Left ventricle myocardium inferior (tissue), 1 donor: ENCODE results near the gene FKRP. TPM values are rescaled to one million over a fixed set of nuclear protein-coding genes. Genes with fewer than 3 reads are reported as not detected.

Source experiments
- DNase-seq: peaks from one replicate; pipeline ENCODE4 v3.0.0-alpha.2; 2020
- H3K27ac ChIP-seq: fragments of 200-600 bp; replicated peaks from 2 replicates; pipeline ENCODE4 v1.8.0; 2021
- H3K27me3 ChIP-seq: fragments of 200-600 bp; 2 replicates; pipeline ENCODE4 v1.8.0; 2021; ENCODE audit warnings: low read depth
- H3K36me3 ChIP-seq: fragments of 200-600 bp; 2 replicates; pipeline ENCODE4 v1.8.0; 2021
- H3K4me1 ChIP-seq: fragments of 200-600 bp; 2 replicates; pipeline ENCODE4 v1.8.0; 2021
- H3K4me3 ChIP-seq: fragments of 200-600 bp; 2 replicates; pipeline ENCODE4 v1.8.0; 2021; ENCODE audit warnings: mild to moderate bottlenecking, moderate library complexity
- H3K9me3 ChIP-seq: fragments of 200-600 bp; replicated peaks from 2 replicates; pipeline ENCODE4 v1.8.0; 2021
- CTCF ChIP-seq: fragments of 200-600 bp; IDR thresholded peaks from 2 replicates; pipeline ENCODE4 v1.8.0; 2021; ENCODE audit warnings: antibody characterized with exemption, mild to moderate bottlenecking, borderline replicate concordance
- intact Hi-C: fragments of 100-400 bp; cut with micrococcal nuclease; formaldehyde crosslinking; loops from one replicate; pipeline ENCODE4 v1.11.0; 2022
- total RNA-seq: library from RNA; stranded (reverse); fragmentation: NEBNext Ultra II Directional; extraction: Animal tissue kit (Norgen Biotek cat#: 25700); gene quantifications from one replicate; pipeline ENCODE4 v1.2.1, GENCODE V29; 2021
- donor health status: DM: no; HTN: yes; CAD: no; lungs with severe emphysema.

Gene FKRP
- total RNA-seq, 1 donor from 2014 or later, result 15.6 TPM

DNA sequence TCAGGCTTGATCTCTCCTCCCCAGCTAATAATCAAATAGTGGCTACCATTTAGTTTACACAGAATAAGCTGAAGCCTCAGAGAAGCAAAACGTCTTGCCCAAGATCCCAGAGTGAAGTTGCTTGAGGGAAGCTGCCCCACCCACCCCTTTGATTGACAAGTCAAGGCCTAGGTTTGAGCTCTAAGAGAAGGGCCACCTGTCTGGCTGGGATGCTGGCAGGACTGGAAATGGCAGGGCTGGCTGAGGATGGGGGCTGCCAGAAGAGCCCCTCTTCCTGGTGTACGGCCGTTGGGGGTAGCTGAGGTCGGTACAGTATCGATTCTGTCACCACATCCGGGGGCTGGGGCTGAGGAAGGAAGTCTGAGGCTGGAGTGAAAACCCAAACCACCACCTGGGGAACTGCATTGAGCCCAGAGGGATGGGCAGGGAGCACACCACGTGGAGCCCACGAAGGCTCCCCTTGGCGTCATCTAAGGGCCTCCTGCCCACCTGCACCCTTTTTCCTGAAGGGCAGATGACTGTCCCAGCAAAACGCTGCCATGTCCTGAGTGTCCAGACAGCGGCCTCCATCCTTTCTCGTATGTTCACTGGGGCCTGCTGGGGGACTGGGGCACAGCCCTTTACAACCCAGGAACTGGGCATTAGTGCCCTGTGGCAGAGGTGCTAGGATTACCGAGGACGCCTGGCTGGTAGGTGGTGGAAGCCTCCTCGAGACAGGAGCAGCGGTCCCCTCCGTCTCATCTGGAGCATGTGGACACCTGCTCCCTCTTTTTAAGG lies 27.5 kb upstream of the FKRP start:
- H3K27ac ChIP-seq, result peak overlapping the region; percentile 90
- no peak for DNase-seq
- H3K4me3 ChIP-seq, result peak overlapping the region; percentile 87
- H3K9me3 ChIP-seq, result no peaks in the 10 kb centered on the region
- intact Hi-C loops, result no loop called here
- no peak for TF ChIP-seq CTCF
- H3K36me3 ChIP-seq, result peaks cover 40% of the 10 kb centered on the region
- H3K4me1 ChIP-seq, result peaks cover 55% of the 10 kb centered on the region
- no peaks in the 10 kb centered on the region for H3K27me3 ChIP-seq

DNA sequence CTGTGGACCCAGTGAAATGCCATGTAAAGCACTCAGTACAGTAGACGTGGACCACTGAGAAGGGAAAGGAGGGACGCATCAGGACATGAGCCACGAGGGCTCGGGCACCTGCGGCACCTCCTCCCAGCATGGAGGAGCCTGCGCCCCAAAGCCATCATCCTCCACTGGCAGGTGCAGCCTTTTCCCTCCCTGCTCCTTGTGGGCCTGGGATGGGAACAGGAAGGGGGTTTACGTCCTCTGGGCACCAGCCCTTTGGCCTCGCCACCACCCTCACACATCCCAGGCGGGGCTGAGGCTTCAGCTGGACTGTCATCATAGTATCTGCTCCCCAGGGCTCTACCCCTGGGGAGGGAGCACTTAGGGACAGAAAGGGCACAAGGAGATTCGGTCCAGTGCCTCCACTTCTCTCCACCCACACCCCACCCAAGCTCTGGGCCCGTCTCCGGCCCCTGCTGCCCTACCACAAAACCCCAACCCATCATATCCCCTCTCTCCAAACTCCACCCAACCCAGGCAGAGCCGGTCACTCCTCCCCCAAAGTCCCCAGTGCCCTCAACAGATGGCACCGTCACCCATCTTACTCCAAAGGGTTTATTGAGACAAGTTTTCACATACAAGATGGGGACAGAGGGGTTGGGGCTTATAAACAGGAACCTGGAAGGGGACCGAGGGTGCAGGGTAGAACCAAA lies 26.8 kb upstream of the FKRP start:
- H3K36me3 ChIP-seq, result peaks cover 45% of the 10 kb centered on the region
- H3K4me3 ChIP-seq, result no peak overlapping the region
- intact Hi-C loops, result no loop called here
- H3K4me1 ChIP-seq, result peaks cover 48% of the 10 kb centered on the region
- H3K27me3 ChIP-seq, result no peaks in the 10 kb centered on the region
- no peaks in the 10 kb centered on the region for H3K9me3 ChIP-seq
- peak overlapping the region; percentile 90 for H3K27ac ChIP-seq
- no peak for TF ChIP-seq CTCF
- DNase-seq, result no peak

GRCh38 chr19:46719629-46720502 lies 26.0 kb upstream of the FKRP start:
- DNase-seq, result no peak
- intact Hi-C loops, result no loop called here
- Histone ChIP-seq H3K9me3 (no peaks in the 10 kb centered on the region), H3K4me3 (no peak overlapping the region), H3K4me1 (peaks cover 42% of the 10 kb centered on the region), H3K27ac (no peak overlapping the region), H3K36me3 (peaks cover 53% of the 10 kb centered on the region), H3K27me3 (no peaks in the 10 kb centered on the region)
- no peak for TF ChIP-seq CTCF

DNA sequence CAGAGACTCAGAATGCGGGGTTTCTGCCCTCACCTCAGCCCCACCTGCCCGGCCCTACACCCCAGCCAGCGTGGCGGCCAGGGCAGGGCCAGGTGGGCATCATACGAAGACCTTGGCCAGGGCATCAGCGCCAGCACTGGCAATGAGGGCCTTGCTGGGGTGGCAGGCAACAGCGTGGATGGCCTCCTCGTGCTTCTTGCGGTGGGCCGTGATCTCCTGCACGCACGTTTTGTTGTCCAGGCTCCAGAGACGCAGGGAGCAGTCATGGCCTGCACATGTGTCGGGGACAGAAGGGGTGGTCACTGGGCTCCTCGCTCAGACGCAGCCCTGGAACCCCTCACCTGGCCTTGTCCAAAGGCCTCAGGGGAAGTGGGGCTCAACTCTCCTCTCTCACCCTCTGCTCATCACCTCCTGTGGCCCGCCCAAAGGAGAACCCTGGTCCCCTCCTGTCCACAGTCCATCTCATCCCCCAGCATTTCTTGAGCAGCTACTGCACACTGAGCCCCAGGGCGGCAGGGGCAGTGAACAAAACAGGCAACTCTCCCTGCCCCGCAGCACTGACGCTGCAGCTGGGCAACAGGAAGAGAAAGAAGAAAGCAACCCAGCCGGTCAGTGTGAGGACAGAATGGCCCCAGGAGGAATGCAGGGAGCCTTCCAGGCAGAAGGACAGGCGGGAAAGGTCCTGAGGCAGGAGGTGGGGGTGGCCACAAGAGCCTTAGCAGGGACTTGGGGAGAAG lies 25.2 kb upstream of the FKRP start:
- intact Hi-C loops, result no loop called here
- DNase-seq, result no peak
- no peak overlapping the region for H3K4me3 ChIP-seq
- no peaks in the 10 kb centered on the region for H3K9me3 ChIP-seq
- no peak for TF ChIP-seq CTCF
- H3K27me3 ChIP-seq, result no peaks in the 10 kb centered on the region
- H3K36me3 ChIP-seq, result peaks cover 61% of the 10 kb centered on the region
- H3K27ac ChIP-seq, result no peak overlapping the region
- H3K4me1 ChIP-seq, result peaks cover 34% of the 10 kb centered on the region
